Transverse colon (tissue), 4 donors: Measurements from ENCODE around the gene AADAT.

Source experiments
- CTCF ChIP-seq, 5 experiments: fragments of 200-600 bp in 3 of 5; fragments of 450-650 bp in 2 of 5; sonication (generic) in 3 of 5; IDR thresholded peaks; 1 replicate in 2 of 5; 2 replicates in 3 of 5; pipeline ENCODE4 v1.5.1; 2016 to 2017; ENCODE audit warnings: antibody characterized with exemption in 5 of 5, inconsistent platforms in 3 of 5, mild to moderate bottlenecking in 2 of 5, moderate library complexity in 1 of 5
- EP300 ChIP-seq: sonication (generic); formaldehyde crosslinking; IDR thresholded peaks from one replicate; pipeline ENCODE4 v1.6.1; 2017; ENCODE audit warnings: antibody characterized with exemption, low read depth
- POLR2A ChIP-seq: fragments of 450-650 bp; IDR thresholded peaks from one replicate; pipeline ENCODE4 v1.6.1; 2016; ENCODE audit warnings: antibody characterized with exemption, mild to moderate bottlenecking, moderate library complexity
- POLR2AphosphoS5 ChIP-seq, 3 donors: sonication (generic); formaldehyde crosslinking; IDR thresholded peaks; one replicate each; pipeline ENCODE4 v1.6.1; 2016; ENCODE audit warnings: antibody characterized with exemption in 3 of 3

- no peak for TF ChIP-seq CTCF (IDR thresholded peaks at IDR 0.05)
- no peak for TF ChIP-seq POLR2A
- no peak for TF ChIP-seq POLR2AphosphoS5 (IDR thresholded peaks at IDR 0.05)
- no peak for TF ChIP-seq EP300
Measured at GRCh38 chr4:170033999-170034398, 55.8 kb downstream of the AADAT start.
